ENCODE results near the gene PAQR8.

The PAQR8 gene

GRCh38 chr6:52347818-52348217 is 14.1 kb upstream of the PAQR8 start:
- no peak for DNase-seq (ENCODE audit: low read depth in 2 of 2, low spot score in 1 of 2)

GRCh38 chr6:52351879-52352238 is 10.1 kb upstream of the PAQR8 start:
- DNase-seq (ENCODE audit: low read depth in 2 of 2, low spot score in 1 of 2), result no peak

GRCh38 chr6:52352239-52353018 is 9.5 kb upstream of the PAQR8 start:
- no peak for DNase-seq (ENCODE audit: low read depth in 2 of 2, low spot score in 1 of 2)

- DNase-seq (ENCODE audit: low read depth in 2 of 2, low spot score in 1 of 2), result no peak
Observed at GRCh38 chr6:52356017-52356416, 5.9 kb upstream of the PAQR8 start.

- DNase-seq (ENCODE audit: low read depth in 2 of 2, low spot score in 1 of 2), result no peak
Observed at GRCh38 chr6:52359403-52359802, 2.5 kb upstream of the PAQR8 start.

GRCh38 chr6:52360028-52360427 is 1.9 kb upstream of the PAQR8 start:
- DNase-seq (ENCODE audit: low read depth in 2 of 2, low spot score in 1 of 2), result no peak

GRCh38 chr6:52360601-52361413 is 1.1 kb upstream of the PAQR8 start:
- DNase-seq (ENCODE audit: low read depth in 2 of 2, low spot score in 1 of 2), result no peak

- DNase-seq (ENCODE audit: low read depth in 2 of 2, low spot score in 1 of 2), result no peak
Observed at GRCh38 chr6:52361414-52361944, 472 bp upstream of the PAQR8 start.

GRCh38 chr6:52362443-52363227 is 684 bp downstream of the PAQR8 start:
- DNase-seq (ENCODE audit: low read depth in 2 of 2, low spot score in 1 of 2), result no peak

- DNase-seq (ENCODE audit: low read depth in 2 of 2, low spot score in 1 of 2), result no peak
Observed at GRCh38 chr6:52363228-52363867, 1.4 kb downstream of the PAQR8 start.

GRCh38 chr6:52364480-52365166 is 2.7 kb downstream of the PAQR8 start:
- no peak for DNase-seq (ENCODE audit: low read depth in 2 of 2, low spot score in 1 of 2)

GRCh38 chr6:52365317-52365716 is 3.4 kb downstream of the PAQR8 start:
- DNase-seq (ENCODE audit: low read depth in 2 of 2, low spot score in 1 of 2), result no peak

GRCh38 chr6:52365866-52366540 is 4.1 kb downstream of the PAQR8 start:
- no peak for DNase-seq (ENCODE audit: low read depth in 2 of 2, low spot score in 1 of 2)

- no peak for DNase-seq (ENCODE audit: low read depth in 2 of 2, low spot score in 1 of 2)
Observed at GRCh38 chr6:52368002-52368401, 6.1 kb downstream of the PAQR8 start.

GRCh38 chr6:52369234-52369633 is 7.3 kb downstream of the PAQR8 start:
- no peak for DNase-seq (ENCODE audit: low read depth in 2 of 2, low spot score in 1 of 2)

GRCh38 chr6:52371656-52372191 is 9.8 kb downstream of the PAQR8 start:
- no peak for DNase-seq (ENCODE audit: low read depth in 2 of 2, low spot score in 1 of 2)

GRCh38 chr6:52373151-52373690 is 11.3 kb downstream of the PAQR8 start:
- no peak for DNase-seq (ENCODE audit: low read depth in 2 of 2, low spot score in 1 of 2)

- DNase-seq (ENCODE audit: low read depth in 2 of 2, low spot score in 1 of 2), result no peak
Observed at GRCh38 chr6:52374247-52374646, 12.3 kb downstream of the PAQR8 start.

Data from stimulated activated CD8-positive, alpha-beta memory T cell treated with anti-CD3 and anti-CD28 coated beads, Interleukin-4, amount 100 ng/mL, for 1 hour (primary cell).